Measurements from ENCODE around the gene CLNS1A. TPM values are rescaled to one million over a fixed set of nuclear protein-coding genes. Genes with fewer than 3 reads are reported as not detected.

CLNS1A gene
- total RNA-seq, 1 donor from 2014 or later, result 128 TPM

Small RNA genes lying within 50 kb of the gene (small RNA-seq; reads per million reads assigned to genes)
- not detected for gene RNU7-59P (ENCODE audit: low replicate concordance)

Other genes starting within 250 kb of the CLNS1A start
- gene PAK1, start 163.7 kb downstream of the CLNS1A start, total RNA-seq, result 35.2 TPM
- 1.1 TPM for gene AQP11, start 47.8 kb downstream of the CLNS1A start, total RNA-seq
- 64.4 TPM for gene RSF1, start 182.9 kb upstream of the CLNS1A start, total RNA-seq
- 18.1 TPM for gene AAMDC, start 183.3 kb upstream of the CLNS1A start, total RNA-seq

All from skin of body (tissue), 2 donors.